Progenitor cell of endocrine pancreas (in vitro differentiated cells): ENCODE results near the gene EHD3. TPM values are rescaled to one million over a fixed set of nuclear protein-coding genes. Genes with fewer than 3 reads are reported as not detected.

ENCODE experiments used
- DNase-seq: peaks from one replicate; pipeline ENCODE4 v3.0.0; 2021; ENCODE audit warnings: low spot score; ENCODE audit not compliant: unreplicated experiment
- H3K27ac Mint-ChIP-seq: 2 replicates; pipeline ENCODE4 v1.8.0; 2021; ENCODE audit warnings: mild to moderate bottlenecking, moderate library complexity, mixed read lengths
- H3K27me3 Mint-ChIP-seq: 2 replicates; pipeline ENCODE4 v1.8.0; 2021; ENCODE audit warnings: mixed read lengths
- H3K36me3 Mint-ChIP-seq: 2 replicates; pipeline ENCODE4 v1.8.0; 2022; ENCODE audit warnings: mixed read lengths; ENCODE audit not compliant: insufficient read depth
- H3K4me1 Mint-ChIP-seq: 2 replicates; pipeline ENCODE4 v1.8.0; 2021; ENCODE audit warnings: low read depth, mixed read lengths
- H3K4me3 Mint-ChIP-seq: 2 replicates; pipeline ENCODE4 v1.8.0; 2021; ENCODE audit warnings: low read depth, mild to moderate bottlenecking, moderate library complexity, mixed read lengths
- H3K9me3 Mint-ChIP-seq: 2 replicates; pipeline ENCODE4 v1.8.0; 2021; ENCODE audit warnings: low read depth, mixed read lengths
- total RNA-seq: library from RNA; stranded (reverse); gene quantifications from 2 replicates; pipeline ENCODE4 v1.2.1, GENCODE V29; 2021
- TF ChIP-seq, protein P1 (sequence below): fragments of 200-600 bp; sonication (generic); IDR thresholded peaks from one replicate; pipeline ENCODE4 v1.5.0; 2021; ENCODE audit warnings: antibody characterized with exemption, mild to moderate bottlenecking; ENCODE audit not compliant: unreplicated experiment

Gene EHD3
- total RNA-seq, 1 donor from 2014 or later = 7.0 TPM

DNA sequence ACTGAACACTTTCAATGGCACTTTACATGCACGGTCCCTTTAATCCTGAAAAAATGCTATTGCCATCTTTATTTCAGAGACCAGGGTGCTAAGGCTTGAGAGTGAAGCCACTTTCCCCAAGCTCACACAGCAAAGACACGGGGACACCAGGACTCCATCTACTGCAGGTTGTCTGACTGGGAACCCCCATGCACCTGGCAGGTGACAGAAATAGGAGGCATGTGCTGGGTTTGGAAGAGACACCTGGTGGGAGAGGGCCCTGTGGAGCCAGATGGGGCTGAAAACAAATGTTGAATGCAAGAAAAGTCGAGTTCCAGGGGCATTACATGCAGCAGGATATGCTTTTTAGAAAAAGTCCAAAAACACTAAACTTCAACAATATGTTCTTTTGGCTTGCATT, 5.2 kb upstream of the EHD3 start:
- no peak for DNase-seq
- H3K36me3 Mint-ChIP-seq = no peaks in the 10 kb centered on the region
- TF ChIP-seq, protein P1, sequence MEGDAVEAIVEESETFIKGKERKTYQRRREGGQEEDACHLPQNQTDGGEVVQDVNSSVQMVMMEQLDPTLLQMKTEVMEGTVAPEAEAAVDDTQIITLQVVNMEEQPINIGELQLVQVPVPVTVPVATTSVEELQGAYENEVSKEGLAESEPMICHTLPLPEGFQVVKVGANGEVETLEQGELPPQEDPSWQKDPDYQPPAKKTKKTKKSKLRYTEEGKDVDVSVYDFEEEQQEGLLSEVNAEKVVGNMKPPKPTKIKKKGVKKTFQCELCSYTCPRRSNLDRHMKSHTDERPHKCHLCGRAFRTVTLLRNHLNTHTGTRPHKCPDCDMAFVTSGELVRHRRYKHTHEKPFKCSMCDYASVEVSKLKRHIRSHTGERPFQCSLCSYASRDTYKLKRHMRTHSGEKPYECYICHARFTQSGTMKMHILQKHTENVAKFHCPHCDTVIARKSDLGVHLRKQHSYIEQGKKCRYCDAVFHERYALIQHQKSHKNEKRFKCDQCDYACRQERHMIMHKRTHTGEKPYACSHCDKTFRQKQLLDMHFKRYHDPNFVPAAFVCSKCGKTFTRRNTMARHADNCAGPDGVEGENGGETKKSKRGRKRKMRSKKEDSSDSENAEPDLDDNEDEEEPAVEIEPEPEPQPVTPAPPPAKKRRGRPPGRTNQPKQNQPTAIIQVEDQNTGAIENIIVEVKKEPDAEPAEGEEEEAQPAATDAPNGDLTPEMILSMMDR = no peak
- H3K4me1 Mint-ChIP-seq = peaks cover 13% of the 10 kb centered on the region
- H3K9me3 Mint-ChIP-seq = no peaks in the 10 kb centered on the region
- peaks cover 7% of the 10 kb centered on the region for H3K27me3 Mint-ChIP-seq
- no peak overlapping the region for H3K4me3 Mint-ChIP-seq
- no peak overlapping the region for H3K27ac Mint-ChIP-seq

DNA sequence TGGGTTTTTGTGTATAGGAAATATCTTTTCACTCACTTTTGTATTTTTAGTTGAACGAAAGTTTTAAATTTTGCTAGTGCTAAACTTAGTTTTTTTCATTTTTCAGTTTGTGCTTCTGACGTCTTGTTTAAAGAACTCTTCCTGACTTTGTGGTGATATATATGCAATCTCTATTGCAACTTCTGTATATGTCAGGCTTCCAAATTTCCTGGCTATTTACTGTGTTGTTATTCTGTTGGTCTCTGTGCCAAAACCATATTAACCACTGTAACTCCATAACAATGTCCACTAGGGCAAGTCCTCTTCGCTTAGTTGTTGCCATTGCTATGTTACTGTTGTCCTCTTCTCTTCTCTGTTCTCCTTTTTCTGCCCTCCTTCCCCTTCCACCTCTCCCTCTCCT, 3.2 kb upstream of the EHD3 start:
- H3K4me3 Mint-ChIP-seq = no peak overlapping the region
- H3K27me3 Mint-ChIP-seq = peaks cover 11% of the 10 kb centered on the region
- TF ChIP-seq, protein P1 = no peak
- H3K36me3 Mint-ChIP-seq = no peaks in the 10 kb centered on the region
- no peaks in the 10 kb centered on the region for H3K9me3 Mint-ChIP-seq
- DNase-seq = no peak
- H3K27ac Mint-ChIP-seq = no peak overlapping the region
- H3K4me1 Mint-ChIP-seq = peaks cover 15% of the 10 kb centered on the region

DNA sequence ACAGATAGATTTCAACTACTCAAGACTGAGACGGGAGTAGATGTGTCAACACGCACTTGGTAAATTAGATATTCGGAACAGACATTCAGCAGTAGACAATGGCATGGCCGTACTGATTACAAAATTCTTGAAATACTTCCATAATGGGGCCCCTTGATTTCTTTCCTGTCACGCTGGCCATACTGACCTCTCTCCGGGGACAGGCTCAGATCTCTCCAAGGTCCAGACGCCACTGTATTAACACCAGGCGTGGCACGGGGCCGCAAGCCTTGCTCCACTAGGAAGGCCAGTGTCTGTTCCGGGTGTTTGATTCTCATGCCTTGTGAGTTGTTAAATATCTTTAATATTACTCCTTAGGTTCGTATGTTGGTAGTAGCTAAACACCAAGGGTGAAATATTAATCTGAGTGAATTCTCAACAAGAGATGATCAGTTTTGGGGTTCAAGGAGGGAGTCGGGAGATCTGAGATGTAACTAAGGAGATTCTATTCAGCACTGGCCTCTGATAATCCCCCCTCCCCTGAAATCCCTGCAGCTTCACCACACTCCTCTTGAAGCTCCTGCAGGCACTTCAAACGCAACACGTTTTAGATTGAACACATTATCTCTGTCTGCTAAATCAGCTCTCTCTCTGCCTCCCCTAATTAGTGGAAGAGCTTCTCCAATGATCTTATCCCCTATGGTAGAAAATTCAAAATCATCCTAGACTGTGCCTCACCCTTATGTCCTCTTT, 2.2 kb upstream of the EHD3 start:
- no peaks in the 10 kb centered on the region for H3K9me3 Mint-ChIP-seq
- TF ChIP-seq, protein P1 = no peak
- H3K36me3 Mint-ChIP-seq = no peaks in the 10 kb centered on the region
- peaks cover 15% of the 10 kb centered on the region for H3K4me1 Mint-ChIP-seq
- H3K27ac Mint-ChIP-seq = no peak overlapping the region
- no peak overlapping the region for H3K4me3 Mint-ChIP-seq
- DNase-seq = no peak
- H3K27me3 Mint-ChIP-seq = peaks cover 11% of the 10 kb centered on the region

DNA sequence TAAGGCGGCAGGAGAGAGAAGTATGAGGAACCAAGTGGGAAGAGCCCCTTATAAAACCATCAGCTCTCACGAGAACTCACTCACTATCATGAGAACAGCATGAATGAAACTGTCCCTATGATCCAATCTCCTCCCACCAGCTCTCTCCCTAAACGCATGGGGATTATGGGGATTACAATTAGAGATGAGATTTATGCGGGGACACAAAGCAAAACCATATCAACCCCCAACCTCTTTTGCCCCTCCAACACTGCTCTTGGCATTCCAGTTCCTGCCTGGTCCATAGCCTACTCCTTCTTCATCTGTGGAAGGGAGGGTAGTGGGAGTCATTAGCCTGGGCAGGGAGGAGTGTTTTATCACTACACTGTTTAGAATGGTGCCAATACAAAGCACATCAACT, 1.4 kb upstream of the EHD3 start:
- H3K27ac Mint-ChIP-seq = no peak overlapping the region

DNA sequence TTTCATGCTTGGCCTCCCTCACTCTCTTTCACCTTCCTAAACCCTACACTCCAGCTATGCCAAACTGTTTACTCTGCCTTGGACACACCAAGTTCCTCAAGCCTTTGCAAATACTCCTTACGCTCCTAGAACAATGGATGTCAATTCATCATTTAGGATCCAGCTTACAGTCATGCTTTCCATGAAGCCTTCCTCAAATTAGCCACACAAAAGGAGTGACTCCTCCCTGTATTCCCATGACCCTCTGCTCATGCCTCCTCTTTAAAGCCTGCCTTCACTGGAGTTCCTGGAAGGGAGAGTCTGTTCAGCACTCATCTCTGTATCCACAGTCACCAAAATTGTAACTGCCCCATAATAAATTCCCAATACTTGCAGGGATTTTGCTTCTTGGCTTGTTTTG, 721 bp upstream of the EHD3 start:
- H3K4me3 Mint-ChIP-seq = peak overlapping the region; percentile 78
- H3K36me3 Mint-ChIP-seq = peaks cover 1% of the 10 kb centered on the region
- H3K27ac Mint-ChIP-seq = peak overlapping the region; percentile 23
- TF ChIP-seq, protein P1 = no peak
- H3K27me3 Mint-ChIP-seq = peaks cover 4% of the 10 kb centered on the region
- H3K4me1 Mint-ChIP-seq = peaks cover 15% of the 10 kb centered on the region
- DNase-seq = no peak
- no peaks in the 10 kb centered on the region for H3K9me3 Mint-ChIP-seq

More for the DNA sequence above, 1.4 kb upstream of the EHD3 start:
- Mint-ChIP-seq H3K4me1 (peaks cover 15% of the 10 kb centered on the region), H3K27me3 (peaks cover 5% of the 10 kb centered on the region), H3K36me3 (no peaks in the 10 kb centered on the region), H3K4me3 (no peak overlapping the region), H3K9me3 (no peaks in the 10 kb centered on the region)
- TF ChIP-seq, protein P1 = no peak
- DNase-seq = no peak
